ENCODE data around the gene INO80C.

DNA sequence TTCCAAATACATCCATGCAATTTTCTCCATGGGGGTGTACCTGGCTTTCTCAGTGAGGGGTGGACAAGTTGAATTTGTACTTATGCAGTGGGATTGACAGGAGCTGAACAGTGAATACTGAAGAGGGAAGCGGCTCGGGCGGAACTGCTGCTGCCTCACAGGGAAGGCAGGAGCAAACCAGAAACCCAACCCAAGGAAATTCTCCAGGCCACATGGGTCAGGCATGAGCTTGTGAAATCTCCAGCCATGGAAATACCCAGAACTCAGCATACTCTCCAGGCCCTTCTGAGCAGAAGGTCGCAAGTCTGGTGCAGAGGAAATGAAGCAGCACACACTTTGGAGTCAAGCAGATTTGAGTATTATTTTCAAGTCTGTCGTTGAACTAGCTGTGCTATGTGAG, 26.5 kb upstream of the INO80C start:
- TF ChIP-seq CTCF (IDR thresholded peaks at IDR 0.05; ENCODE audit: low read length) = no peak
- TF ChIP-seq EZH2 (optimal IDR thresholded peaks at IDR 0.05; ENCODE audit: low read depth, low read length) = no peak
- no peak for TF ChIP-seq EZH2phosphoT487 (IDR thresholded peaks at IDR 0.05; ENCODE audit: low read length)
